ENCODE data around the gene SRRM3.

- TF ChIP-seq CTCF (IDR thresholded peaks at IDR 0.05; ENCODE audit: low read depth, low read length), result no peak
- TF ChIP-seq, protein P1, sequence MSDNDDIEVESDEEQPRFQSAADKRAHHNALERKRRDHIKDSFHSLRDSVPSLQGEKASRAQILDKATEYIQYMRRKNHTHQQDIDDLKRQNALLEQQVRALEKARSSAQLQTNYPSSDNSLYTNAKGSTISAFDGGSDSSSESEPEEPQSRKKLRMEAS (IDR thresholded peaks at IDR 0.05; ENCODE audit: low read depth, low read length), result no peak
Measured at GRCh38 chr7:76272851-76273497, 71.3 kb downstream of the SRRM3 start.

All from NB4 (cell line).